ENCODE measurements around the gene MARS1.
A peak's percentile ranks its signal among the peaks of the same experiment; 100 is the strongest.

GRCh38 chr12:57546438-57547287 lies 58.8 kb downstream of the MARS1 start, which contains the start of gene DCTN2:
- TF ChIP-seq POLR2AphosphoS5 (IDR thresholded peaks at IDR 0.05; ENCODE audit: low read depth, low read length) (no peak), TAF1 (IDR thresholded peaks at IDR 0.05; ENCODE audit: borderline replicate concordance, low read depth, low read length) (0 out of 2 replicates have a peak, but pooled peaks have one; percentile 48), POLR2A (IDR thresholded peaks at IDR 0.05; ENCODE audit: low read depth, low read length) (peak; percentile 71; the same call in 1 of the 2 replicates)
